Fibroblast of skin of left quadriceps (primary cell): Measurements from ENCODE around the gene FAM193A.
"Not testable (repeated sequence)": the region's sequence is repeated elsewhere in the genome, so short reads cannot be mapped to it uniquely, and the experiment has no call there.

Experiments used
- DNase-seq, 2 experiments: peaks; one replicate each; pipeline ENCODE4 v3.0.0-alpha.2; 2013; ENCODE audit warnings: low read depth in 2 of 2

FAM193A gene

DNA sequence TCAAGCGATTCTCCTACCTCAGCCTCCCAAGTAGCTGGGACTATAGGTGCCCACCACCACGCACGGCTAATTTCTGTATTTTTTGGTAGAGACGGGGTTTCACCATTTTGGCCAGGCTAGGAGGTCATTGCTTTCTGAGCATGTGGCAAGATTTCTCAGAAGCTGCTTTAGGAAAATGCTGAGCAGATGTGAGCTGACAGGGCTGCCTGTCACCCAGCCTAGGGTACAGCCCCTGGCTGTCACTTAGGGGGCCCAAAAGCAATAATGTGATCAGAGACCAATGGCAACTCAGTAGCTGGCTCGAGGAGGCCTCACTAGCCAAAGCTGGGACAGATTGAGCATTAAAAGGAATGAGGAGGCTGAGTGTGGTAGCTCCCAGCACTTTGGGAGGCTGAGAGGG is 154.9 kb downstream of the FAM193A start:
- no peak for DNase-seq

- no peak for DNase-seq
Measured at GRCh38 chr4:2691952-2692435, 155.5 kb downstream of the FAM193A start.

DNA sequence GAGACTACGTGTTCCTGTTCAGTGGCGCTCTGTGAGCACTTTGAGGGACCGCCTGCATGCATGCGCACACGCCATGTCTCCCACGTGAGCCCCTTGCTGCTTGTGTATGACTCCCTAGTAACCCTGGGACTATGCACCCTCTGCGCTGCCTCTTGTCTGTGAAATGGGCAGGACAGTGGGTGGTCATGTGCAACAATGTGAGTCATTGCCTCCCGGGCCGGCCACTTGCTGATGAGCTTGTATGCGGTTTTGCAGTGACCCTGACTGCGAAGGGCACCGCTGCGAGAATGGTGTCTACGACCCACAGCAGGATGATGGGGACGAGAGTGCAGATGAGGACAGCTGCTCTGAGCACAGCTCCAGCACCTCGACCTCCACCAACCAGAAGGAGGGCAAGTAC is 158.2 kb downstream of the FAM193A start:
- no peak for DNase-seq

DNA sequence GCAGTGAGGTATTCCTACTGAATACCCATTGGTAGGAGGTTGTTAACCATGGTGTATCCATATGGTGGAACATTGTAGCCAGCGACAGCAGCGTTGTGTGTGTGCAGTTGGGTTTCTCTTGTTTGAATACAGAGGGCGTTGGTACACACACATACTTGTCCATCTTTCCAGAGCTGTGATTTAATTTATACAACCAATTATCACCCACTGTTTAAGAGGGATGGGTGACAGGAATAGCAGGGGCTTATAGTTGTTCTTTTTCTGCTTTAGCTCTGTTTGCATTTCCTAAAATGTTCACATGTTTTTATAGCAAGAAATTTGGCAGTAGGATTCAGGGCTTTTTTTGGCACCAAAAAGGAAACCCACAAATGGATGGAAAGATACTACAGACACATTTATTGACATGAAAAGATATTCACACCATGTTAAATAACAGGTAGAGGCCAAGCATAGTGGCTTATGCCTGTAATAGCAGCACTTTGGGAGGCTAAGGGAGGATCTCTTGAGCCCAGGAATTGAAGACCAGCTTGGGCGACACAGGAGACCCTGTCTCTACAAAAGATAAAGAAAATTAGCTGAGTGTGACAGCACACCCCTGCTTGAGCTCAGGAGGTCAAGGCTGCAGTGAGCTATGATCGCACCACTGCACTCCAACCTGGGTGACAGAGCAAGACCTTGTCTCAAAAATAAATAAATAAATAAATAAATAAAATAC is 159.1 kb downstream of the FAM193A start:
- no peak for DNase-seq

DNA sequence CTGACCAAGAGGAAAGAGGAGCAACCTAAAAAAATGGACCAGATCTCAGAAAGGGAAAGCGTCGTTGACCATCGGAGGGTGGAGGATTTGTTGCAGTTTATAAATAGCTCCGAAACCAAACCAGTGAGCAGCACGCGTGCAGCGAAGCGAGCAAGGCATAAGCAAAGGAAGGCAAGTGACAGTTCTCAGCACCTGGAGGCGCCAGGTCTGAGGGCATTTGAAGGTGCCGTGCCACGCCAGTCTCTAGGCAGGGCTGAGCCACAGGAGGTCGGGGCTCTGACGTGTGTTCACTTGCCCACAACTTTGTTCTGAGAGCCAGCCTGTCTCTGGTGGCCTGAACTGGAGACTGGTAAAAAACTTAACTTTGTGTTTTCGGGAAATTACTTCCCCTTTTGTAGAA is 160.0 kb downstream of the FAM193A start:
- no peak for DNase-seq

- no peak for DNase-seq
Measured at GRCh38 chr4:2697995-2698414, 161.6 kb downstream of the FAM193A start.

DNA sequence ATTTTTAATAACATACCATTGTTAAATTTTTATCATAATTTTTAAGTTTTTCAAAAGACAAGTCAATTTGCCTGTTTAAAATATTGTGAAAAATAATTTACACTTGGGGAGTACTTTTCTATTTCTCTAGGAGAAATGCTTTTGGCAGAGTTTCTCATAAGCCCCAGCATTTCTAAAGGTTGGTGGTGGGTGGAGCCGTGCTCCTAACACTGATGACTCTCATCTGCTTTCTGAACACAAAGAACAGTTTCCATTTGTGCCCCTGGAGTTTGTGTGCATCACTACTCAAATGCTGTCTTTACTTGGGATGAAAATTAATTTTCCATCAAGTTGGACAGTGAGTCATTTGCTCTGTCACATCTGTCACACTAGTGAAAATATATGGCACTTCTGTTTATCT is 162.1 kb downstream of the FAM193A start:
- no peak for DNase-seq

DNA sequence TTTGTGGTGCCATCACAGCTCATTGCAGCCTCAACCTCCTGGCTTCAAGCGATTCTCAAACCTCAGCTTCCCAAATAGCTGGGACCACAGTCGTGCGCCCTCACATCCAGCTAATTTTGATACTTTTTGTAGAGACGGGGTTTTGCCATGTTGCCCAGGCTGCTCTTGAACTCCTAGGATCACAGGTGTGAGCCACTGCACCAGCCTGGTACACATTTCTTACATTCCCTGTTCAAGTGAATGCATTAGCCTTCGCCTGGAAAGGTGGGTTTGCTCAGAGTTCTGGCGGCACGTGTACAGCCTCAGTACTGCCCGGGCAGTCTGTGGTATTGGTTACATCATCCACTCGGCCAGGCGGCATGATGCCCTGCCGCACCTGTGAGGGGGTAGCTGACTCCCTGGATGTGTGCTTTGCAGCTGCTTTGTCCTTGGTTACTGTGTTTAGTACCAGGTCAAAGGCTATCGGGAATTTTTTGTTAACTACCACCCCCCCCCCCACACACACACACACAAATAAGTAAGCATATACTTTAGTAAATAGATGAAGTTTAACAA is 162.6 kb downstream of the FAM193A start:
- no peak for DNase-seq

DNA sequence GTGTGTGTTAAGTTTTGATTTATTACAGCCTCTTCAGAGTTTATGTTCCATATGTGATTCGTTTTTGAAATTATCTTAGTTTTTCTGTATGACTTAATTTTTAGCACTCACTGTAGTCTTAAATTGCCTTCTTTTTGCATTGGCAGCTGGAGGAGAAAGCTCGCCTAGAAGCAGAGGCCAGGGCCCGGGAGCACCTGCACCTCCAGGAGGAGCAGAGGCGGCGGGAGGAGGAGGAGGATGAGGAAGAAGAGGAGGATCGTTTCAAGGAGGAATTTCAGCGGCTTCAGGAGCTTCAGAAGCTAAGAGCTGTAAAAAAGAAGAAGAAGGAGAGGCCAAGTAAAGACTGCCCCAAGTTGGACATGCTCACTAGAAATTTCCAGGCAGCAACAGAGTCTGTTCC is 163.1 kb downstream of the FAM193A start:
- DNase-seq: no peak

GRCh38 chr4:2700031-2700430 is 163.6 kb downstream of the FAM193A start:
- DNase-seq: no peak

DNA sequence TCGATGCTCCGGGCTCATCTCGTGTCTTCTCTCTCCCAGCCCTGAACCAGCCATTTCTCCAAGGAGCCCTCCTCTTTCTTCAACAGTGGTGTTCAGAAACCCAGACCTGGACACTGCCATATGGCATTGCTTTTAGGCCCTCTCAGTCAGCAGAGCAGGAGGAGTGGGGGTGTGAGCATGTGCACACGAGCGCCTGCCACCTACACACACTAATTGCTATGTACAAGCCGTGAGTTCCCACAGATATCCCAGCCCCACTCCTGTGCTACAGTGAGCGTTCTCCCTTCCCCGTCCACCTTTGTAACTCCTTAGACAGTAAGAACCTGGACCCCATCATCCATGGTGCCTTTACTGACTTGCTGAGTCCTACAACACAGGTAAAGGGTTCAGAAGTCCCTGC is 165.9 kb downstream of the FAM193A start:
- DNase-seq: no peak

GRCh38 chr4:2702770-2703169 is 166.3 kb downstream of the FAM193A start:
- DNase-seq: no peak

DNA sequence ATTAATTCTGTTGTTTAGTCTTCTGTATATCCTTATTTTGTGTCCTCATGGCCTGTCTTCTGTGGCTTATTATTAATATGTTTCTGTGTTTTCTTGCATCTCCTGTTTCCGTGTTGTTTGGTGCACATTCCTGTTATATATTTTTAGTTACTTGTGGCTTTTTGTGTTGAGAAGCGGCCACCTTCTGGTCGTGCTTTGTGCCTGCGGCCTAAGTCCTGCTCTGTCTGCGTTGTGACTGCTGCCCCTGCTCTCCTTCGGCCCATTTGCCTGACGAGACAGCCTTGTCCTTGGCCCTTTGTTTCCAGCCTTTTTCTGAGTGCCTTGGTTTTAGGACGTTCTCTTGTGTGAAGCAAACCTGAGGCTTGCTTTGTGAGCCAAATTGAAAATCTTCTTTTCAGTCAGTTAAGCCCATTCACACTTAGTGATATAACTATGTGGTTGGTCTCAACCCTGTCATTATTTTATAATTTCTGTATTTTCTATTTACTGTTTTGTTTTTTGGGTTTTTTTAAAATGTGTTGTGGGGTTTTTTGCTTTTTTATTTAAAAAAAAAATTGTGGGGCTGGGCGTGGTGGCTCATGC is 175.9 kb downstream of the FAM193A start:
- no peak for DNase-seq

GRCh38 chr4:2713337-2713736 is 176.9 kb downstream of the FAM193A start:
- DNase-seq: no peak

DNA sequence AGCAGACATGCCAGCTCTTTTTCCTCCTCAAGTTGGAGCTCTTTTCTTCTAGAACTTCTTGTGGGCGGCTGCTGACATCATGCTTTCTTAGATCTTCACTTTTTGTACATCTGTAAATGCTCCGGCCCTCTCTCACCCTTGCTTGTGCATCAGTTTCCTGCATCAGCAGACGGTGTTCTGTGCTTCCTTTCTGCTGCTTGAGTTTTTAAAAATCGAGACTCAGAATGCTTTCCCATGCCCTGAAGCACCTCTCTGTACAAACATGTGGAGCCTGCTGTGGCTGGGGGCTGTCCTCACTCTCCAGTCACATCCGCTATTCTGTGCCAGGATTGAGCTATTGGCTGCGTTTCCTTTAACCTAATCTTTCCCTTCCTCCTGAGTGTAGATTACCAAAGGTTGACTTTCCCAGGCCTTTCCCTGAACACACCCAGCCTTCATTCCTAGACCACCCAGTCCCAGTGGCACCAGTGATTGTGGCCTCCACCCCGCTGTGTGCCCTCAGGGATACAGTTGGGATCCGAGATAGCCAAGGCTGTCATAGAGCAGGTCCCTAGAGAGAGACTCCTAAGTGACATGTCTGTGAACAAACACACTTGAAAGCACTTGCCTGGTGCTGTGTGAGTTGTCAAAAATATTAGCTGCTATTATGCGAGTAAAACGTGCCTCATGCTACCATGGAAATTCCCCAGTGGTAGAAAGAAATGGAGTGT is 177.8 kb downstream of the FAM193A start:
- DNase-seq: no peak

- DNase-seq: no peak
Measured at GRCh38 chr4:2714918-2715317, 178.5 kb downstream of the FAM193A start.

DNA sequence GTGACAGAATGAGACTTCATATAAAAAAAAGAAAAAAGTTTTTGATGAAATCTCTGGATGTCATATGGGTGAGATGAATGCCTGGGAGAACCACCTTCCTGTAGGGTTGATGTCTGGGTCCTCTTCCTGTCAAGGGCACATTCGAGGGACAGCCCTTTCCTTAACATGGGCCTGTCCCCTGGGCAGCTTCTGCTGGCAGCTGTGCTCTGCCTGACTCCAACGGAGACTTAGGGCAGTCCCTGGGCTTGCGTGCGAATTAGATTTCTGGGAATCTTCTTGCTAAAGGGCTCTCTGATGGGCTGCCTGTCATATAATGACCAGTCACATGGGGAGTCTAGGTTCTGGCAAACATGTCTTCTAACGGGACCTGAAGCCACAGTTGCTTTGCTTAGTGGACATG is 179.0 kb downstream of the FAM193A start:
- no peak for DNase-seq

DNA sequence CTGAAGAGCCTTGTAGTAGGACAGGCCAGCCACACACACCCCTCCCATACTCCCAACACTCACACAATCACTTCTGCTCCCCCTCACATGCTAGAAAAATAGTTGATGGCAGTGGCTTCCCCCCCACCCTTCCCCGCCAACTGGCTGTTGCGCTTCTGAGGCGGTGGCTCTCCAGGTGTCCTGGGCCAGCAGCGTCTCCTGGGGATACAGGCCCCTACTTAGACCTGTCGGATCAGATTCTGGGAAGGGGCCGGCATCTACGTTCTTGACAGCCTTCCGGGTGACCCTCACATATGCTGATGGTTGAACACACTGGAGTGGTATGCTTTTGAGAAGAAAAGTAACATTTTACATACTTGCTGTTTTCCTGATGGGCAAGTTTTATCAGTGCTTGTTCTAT is 179.8 kb downstream of the FAM193A start:
- no peak for DNase-seq

DNA sequence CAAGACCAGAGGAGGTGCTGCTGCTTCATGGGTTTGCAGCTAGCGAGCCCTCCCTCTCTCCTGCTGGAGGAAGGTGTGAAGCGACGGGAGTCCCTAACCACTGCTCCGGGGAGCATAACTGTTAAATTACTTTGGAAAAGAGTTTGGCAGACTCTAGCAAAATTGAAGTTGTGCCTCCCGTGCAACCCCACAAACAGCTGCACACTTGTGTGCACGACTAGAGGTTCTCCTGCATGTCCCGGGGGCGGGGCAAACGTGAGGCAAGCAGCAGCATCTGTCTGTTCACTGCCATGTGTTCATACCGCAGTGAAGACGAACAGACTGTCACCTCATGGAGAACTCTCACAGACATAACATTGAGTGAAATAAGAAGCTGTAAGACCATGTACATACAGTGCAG is 185.1 kb downstream of the FAM193A start:
- no peak for DNase-seq

GRCh38 chr4:2722033-2722432 is 185.6 kb downstream of the FAM193A start:
- no peak for DNase-seq

- DNase-seq: no peak
Measured at GRCh38 chr4:2723751-2724150, 187.3 kb downstream of the FAM193A start.

GRCh38 chr4:2725380-2725779 is 188.9 kb downstream of the FAM193A start:
- DNase-seq: no peak

- not testable (repeated sequence) for DNase-seq
Measured at GRCh38 chr4:2726881-2727280, 190.4 kb downstream of the FAM193A start.
